ENCODE results near the gene C2CD4D.

The C2CD4D gene

DNA sequence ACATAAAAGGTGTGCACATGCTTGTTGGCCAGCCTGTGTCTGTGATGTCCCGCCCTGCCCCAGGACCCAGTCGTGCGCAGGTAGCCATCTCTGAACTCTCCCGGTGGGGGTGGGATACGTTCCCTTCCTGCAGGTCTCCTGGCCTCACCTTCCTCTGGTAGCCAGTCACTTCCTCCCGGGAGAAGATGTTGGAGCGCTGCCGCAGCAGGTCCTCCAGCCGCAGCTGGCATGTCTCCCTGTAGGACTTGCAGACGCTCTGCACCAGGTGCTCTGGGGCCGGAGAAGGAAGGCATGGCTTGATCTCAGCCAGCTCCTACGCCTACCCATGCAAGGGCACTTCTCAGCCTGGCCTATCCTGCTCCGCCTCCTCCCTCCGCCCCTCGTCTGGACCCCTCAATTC is 25.2 kb downstream of the C2CD4D start:
- no peak for DNase-seq (ENCODE audit: low spot score)

DNA sequence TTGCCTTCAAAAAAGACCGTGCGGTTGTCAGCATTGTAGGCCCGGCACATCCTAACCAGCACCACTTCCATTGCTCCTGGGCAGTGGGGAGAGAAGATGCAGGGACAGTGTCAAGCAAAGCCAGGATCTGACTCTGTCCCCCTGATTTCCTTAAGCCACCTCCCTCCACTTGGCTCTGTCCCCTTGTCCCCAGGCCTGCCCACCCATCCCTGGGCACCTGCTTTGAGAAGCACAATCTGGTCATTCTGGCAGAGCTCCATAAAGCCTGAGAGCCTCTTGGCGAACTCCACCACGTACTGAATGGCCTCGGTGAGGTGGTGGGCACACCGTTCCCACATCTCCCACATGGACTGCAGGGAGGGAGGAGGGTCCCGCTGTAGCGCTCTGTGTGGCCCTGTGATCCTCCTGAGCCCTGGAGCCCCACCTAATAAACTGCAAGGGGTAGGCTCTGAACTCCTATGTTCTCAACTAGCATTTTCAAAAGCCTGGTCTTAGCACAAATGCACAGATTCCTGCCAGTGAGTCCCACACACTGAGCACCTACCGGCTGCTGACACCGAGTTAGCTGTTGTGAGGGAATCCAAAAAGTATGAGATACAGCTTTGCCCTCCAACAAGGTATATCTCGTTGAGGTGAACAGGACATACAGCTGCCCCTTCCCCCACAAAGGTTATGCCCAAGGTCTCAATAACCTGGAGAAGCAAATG is 26.2 kb downstream of the C2CD4D start:
- DNase-seq (ENCODE audit: low spot score) = no peak

DNA sequence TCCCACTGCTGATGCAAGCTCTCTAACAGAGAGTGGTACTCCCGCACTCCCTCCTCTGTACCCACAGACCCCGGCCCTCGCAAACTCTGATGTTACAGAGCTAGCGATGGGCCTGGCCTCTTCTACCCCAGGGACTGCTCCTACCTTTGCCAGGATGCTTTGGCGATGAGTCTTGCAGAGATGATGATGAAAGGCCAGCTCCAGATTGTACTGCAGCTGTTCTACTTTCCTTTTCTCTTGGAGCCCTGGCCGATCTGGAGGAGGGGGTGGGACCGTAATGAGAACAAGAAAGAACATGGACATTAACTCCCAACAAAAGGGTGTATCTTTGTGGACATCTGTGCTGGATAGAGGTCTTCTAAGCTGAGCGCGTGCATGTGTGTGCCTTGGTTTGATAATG is 28.4 kb downstream of the C2CD4D start:
- no peak for DNase-seq (ENCODE audit: low spot score)

DNA sequence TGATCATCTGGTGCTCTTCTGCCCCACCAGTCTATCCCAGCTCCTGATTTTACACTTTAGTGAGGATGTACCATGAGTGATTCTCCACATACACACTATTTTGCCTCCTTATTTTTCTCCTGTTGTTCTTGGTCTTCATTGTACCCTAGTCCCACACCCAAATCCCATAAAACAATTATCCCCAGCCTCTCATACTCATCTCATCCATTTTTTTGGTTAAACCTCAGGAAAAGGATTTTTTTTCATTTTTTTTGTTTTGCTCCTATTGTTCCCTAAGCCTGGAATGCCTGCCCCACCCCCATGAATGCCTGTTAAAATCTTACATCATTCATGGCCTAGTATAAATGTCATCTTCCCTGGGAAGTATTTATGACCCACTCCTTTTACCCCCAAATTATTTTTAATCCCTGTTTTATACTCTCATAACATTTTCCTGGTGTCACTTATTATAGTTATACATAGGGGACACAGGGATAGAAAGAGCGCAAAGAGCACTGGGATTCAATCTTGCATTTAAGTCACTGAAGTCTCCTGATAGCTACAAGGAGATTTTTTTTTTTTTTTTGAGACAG is 29.5 kb downstream of the C2CD4D start:
- DNase-seq (ENCODE audit: low spot score) = no peak

DNA sequence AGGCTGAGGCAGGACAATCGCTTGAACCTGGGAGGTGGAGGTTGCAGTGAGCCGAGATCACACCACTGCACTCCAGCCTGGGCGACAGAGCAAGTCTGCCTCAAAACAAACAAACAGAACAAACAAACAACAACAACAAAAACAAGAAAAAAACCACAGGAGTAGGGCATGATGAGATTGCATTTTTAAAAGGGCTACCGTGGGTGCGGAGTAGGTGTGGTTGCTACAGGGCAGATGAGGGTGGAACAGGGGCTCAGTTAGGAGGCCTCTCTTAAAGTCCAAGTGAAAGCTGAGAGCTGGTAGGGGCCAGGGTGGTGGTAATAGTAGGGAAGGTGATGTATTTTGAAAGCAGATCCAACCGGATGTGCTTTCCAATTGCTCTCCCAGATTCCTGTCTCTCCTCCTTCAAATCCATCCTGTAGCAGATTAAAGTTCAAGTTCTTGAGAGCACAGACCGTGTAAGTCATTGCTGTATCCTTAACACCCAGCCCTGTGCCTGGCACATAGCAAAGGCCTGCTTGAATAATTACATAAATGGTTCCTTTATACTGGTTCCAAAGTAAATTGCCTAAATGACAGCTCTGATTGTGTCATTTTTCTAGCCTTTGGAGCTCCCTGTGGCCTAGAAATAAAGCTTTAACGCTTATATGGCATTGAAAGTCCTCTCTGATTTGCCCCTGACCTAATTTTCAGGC is 30.2 kb downstream of the C2CD4D start:
- DNase-seq (ENCODE audit: low spot score) = no peak

DNA sequence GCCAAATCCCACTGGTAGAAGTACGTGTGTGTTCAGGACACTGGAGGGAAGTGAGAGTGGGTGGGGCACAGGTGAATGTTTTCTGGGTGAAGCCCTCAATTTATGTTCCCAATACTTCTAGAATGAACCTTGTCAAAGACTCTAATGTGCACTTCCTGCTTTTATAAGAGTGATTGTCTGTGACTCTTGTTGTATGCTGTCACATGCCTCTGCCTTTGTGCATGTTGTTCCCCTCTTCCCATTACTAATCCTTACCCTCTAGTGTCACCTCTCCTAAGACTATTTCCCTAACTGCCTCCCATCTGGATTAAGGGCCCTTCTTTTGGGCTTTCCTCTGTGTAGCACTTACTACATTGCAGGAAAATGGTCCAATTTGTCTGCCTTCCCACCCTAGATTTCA is 31.9 kb downstream of the C2CD4D start:
- no peak for DNase-seq (ENCODE audit: low spot score)

DNA sequence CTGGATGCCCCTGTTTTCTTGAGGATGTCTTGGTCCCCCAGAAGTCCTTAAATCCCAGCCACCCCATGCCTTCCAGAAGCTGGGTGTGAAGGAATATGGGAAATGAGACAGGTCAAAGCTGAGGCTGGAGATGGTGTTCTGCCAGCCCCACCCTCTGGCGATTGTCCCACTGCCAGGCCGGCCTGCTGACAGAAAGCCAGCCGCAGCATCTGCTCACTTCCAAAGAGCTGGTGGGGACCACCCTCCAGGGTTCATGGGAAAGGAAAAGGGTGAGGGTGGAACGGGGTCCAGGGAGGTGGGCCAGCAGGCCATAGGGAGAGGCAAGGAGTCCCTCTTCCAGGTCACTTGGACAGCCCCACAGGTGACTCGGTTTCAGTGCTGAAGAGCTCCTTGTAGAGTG is 32.5 kb downstream of the C2CD4D start:
- DNase-seq (ENCODE audit: low spot score) = no peak

DNA sequence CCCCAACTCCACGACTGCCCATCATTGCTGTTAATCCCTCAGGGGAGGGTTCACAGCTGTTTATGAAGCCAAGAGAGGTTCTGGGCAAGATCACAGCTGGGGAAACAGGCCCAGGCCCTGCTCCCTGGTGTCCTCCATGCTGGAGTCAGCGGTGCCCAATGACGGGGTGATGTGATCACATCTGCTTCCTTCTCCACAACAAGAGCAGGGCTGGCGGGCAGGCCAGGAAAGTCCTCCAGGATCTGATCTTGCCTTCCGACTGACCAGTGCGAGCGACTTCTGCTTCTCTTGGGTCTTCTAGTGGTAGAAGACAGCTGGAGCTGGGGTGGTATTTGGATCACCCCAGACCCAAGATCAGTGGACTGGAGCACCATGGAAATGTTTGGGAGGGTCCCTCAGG is 33.5 kb downstream of the C2CD4D start:
- DNase-seq (ENCODE audit: low spot score) = no peak

DNA sequence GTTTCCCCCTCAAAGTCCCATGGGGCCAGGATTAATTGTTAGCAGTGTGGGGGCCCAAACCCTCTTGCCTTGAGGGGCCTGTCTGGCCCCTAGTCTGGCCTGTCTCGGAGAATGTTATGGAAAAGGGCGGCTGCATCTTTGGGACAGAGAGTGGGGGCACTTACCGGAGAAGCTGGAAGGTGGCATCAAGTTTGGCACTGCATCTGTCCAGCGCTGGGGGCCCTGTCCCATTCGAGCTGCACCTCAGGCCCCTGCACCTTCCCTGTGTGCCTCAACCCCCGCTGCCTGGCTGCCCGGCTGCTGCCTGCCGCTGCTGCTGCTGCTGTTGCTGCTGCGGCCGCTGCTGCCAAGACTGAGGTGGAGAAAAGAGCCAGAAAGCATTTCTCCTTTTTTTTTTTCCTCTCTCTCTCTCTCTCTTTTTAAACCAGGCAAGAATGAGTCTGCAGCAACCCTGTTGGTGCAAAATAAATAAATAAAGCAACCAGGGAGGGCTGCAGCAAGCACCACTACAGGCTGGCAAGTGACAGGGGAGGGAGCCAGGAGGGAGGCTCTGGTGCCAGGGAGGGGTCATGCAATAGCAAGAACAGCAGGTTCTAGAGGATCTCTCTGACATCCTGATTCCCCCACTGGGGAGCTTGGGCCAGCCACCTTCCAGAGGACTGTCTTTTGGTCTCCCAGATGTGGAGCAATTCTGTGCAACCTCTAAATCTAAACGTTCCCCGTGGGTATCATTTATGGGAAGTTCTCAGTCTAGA is 34.4 kb downstream of the C2CD4D start, which contains the start of gene LINGO4:
Gene LINGO4 (minus strand): TSS at position 354 of the 755 bp plus-strand sequence. CDS start 2,715 bp downstream, outside the sequence.
- no peak for DNase-seq (ENCODE audit: low spot score)

DNA sequence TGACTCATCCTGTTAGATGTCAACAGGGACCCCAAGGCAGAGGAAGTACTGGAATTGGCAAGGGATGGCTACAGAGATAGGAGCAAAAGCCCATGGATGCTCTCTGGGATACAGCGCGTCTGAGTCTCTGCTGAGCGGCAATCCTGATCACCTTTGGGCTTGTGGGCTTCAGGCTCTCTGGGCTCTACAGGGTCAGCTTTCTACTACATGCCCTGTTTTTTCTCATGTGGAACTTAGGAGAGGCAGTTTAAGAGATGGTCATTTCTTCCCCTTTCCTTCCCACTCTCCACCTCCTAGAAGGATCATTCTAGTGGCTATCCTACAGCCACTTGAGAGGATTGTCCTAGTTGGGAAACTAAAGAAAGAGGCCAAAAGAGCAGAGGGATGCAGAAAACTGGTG is 35.7 kb downstream of the C2CD4D start:
- DNase-seq (ENCODE audit: low spot score) = no peak

DNA sequence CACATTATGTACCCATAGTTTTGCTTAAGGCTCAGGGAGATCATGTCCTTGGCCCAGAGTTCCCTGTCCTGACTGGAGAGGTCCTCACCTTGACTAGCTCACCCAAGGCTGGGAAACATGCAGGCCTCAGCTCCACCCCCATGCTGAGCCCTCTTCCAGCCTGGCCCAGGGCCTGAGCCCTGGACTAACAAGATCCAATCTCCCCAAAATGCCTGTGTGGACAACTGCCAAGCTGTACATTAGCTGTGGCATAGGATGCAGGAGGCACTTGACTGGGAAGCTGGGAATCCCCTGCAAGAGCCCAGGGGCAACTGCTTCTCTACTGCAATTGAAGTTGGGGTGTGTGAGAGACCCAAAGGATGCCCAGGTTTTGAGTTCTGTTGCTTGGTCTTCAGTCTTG is 36.5 kb downstream of the C2CD4D start:
- DNase-seq (ENCODE audit: low spot score) = no peak

DNA sequence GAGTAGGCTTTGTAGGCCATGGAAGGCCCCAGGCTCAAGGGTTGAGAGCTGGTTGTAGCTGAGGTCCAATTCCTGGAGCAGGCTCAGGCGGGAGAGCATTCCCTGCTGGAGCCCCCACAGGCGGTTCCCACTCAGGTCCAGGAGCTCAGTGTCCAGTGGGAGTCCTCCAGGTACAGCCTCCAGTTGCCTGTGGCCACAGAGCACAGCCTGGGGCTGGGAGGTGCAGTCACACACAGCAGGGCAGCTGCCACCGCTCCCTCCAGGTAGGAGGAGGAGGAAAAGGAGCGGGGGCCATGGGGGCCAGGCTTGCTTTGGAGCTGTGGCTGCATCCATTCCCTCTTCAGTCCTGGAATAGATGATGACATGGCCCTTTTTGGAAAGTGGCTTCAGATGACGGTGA is 37.2 kb downstream of the C2CD4D start:
- no peak for DNase-seq (ENCODE audit: low spot score)

DNA sequence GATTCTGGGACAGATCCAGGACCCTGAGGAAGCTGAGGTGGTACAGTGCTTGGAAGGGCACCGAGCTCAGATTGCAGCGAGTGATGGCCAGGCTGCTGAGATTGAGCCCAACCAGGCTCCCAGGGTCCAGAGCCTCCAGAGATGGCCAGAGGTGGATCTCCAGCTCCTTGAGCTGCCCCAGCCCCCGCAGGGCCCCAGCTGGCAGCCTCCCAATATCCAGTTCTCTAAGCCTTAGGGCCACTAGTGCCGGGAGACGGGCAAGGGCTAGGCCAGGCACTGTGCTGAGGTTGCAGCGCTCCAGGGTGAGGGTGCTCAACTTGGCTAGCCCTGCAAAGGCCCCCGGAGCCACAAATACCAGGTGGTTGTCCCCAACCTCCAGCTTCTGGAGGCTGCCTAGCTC is 37.8 kb downstream of the C2CD4D start:
- no peak for DNase-seq (ENCODE audit: low spot score)

DNA sequence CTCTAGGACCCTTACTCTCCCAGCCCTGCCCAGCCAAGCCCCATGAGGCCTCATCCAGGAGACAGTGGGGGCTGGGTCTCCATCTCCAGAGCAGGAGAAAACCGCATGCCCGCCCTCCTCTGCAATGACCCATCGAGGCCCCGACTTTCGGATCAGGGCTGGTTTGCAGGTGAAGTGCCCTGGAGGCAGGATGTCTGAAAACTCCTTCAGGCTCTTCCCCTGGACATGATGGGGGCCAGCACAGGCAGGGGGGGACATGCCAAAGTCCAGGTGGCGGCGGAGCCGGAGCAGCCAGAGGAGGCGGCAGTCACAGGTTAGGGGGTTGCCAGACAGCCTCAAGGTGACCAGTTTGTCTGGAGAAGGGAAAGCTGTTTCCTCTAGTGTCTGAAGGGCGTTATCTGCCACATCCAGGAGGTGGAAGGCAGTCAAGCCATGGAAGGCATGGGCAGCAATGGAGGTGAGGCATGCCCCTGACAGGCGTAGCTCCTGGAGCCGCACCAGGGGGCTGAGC is 38.3 kb downstream of the C2CD4D start:
- no peak for DNase-seq (ENCODE audit: low spot score)

DNA sequence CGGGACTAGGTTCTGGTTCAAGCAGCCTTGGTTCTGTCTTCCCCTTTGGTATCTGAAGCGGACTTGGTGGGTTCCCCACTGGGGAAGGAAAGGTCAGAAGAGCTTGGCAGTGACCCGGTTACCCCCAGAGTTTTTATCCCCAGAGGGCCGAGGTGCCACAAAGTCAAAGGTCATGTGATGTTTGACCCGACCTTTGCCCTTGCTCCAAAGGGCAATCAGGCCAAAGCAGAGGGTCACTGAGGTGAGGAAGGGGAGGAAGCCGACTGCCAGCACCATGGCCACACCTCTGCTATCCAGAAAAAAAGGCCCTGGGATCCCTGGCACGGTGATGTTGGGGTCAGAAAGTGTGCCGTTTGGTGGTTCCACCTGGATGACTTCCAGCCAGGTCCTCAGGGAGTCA is 38.8 kb downstream of the C2CD4D start:
- no peak for DNase-seq (ENCODE audit: low spot score)

DNA sequence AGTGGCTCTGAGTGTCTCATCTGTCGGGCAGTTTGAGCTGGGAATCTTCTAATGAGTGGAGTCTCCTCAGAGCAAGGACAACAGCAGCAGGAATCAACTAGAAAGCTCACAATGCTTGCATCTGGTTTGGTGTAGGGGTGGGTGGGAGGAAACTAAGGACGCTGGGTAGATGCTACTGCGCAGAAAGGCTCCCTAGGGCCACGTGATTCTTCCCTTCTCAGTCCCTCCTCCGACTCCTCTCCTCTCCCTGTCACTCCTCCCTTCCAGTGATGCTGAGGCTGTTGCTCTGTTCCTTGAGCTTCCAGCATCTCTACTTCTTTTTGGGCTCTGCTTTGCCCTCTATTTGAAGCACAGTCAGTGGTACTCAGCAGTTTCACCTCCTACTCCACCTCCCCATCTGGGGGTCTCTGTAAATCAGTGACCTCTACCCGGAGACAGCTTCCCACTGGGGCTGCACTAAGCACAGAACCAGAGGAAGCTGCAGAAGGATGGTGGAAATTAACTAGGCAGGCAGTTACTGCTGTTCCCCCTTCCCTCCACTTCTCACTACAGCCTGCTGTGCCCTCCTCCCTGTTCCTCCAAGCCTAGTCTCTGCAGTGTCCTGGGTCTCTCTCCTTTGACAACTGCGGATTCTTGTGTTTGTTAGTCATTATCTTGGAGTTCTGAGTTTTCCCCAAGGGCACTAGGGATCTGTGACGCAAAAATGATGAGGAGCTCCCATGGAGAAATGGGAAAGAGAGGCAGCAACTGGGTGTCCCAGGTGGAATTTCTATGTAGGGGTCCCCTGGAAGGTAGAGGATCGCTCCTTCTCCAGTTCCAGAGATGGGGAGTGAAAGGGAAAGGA is 40.2 kb downstream of the C2CD4D start:
- no peak for DNase-seq (ENCODE audit: low spot score)

DNA sequence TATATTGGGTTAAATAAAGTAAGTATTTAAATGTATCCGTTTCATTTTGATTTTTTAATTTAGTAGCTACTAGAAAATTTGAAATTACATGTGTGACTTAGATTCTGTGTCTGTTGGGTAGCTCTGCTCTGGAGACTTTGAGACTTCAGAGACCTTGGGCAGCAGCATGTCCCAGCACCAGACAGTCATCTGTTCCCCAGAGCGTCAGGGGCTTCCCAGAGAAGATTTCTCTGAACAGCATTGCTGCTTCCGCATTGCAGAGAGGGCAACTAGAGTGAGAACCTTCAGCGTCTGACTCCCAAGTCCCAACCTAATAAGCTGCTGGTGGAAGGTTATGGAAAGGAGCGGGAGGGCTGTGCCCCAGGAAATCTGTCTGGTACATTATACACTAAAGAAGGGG is 41.0 kb downstream of the C2CD4D start:
- no peak for DNase-seq (ENCODE audit: low spot score)

DNA sequence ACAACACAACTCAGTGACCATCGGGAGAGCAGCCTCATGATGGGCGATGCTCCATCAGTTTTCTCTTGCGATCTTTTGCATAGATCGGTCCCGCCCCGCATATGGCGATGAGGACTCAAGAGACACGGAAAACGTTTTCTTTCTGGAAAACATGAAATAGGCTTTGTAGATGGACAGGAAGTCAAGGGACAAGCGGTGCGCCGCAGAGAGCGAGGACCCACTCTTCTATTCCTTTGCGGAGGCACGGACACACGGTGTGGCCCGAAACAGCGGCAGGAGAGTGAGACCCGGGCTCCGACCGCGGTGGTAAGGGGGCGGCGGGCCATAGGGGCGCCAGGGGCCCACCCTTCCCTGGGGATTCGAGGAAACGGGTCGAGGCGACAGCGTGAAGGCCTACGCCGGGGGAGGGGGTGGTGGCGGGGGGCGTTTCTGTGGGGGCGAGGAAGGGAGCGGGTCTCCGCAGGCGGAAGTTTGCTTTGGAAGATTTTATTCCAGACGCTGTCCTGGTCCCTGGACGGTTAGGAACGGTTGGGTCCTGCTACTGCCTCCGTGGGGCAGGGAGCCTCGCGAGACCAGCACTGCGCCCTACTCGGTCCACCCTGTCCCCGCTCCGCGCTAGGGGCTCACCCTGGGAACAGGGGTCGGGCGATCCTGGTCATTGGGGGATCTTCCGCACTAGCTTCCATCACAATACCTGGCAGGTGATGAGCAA is 48.5 kb downstream of the C2CD4D start:
- DNase-seq (ENCODE audit: low spot score) = peak; percentile 70

DNA sequence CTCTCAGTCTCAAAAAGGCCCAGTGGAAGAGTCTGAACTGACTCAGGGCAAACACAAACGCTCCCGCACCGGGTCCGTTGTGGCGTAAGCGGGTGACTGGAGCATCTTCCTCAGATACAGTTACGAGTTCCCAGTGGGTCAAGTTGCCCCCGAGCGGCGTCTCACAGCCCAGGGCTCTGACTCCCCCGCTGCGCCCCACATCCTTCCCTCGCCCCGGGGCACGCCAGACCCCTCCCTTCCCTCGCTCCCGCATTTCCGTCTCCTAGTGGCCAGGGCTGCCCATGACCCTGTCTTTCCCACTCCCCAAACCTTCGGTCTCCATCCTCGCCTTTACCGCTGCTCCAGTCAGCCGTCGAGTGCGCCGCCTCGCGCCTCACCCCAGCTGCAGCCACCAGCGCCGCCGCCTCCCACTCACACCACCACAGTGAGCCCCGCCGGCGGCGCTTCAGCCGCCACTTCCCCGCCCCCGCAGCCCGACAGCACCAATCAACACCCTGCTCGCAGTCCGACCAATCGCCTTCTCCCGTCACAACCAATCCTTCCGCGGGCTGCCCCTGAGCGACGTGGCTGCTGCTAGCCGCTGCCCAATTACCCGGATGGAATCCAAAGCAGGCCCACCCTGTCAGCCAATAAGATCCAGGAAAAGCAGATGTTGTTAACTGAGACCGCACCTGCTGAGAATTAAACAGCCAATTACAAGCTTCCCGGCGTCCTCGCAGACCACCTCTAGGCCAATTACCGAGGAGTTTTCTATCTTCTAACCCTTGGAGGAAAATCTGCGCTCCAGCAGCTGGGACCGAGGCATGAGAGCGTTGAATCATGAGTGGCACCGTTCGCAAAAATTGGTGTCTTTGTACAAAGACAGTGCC is 49.3 kb downstream of the C2CD4D start, which contains the start of gene TDRKH:
Gene TDRKH (minus strand): TSS at position 430 of the 869 bp plus-strand sequence. CDS start 7,478 bp downstream, outside the sequence.
- DNase-seq (ENCODE audit: low spot score) = peak; percentile 99
